Activated T-helper 17 cell treated with anti-CD3 and anti-CD28 coated beads, Interleukin-2, amount 50 U/mL, for 72 hours (primary cell): ENCODE data around the gene LRP2BP. TPM values are rescaled to one million over a fixed set of nuclear protein-coding genes. Genes with fewer than 3 reads are reported as not detected.

Experiments used
- total RNA-seq, 2 donors: library from RNA; stranded (reverse); gene quantifications; one replicate each; pipeline ENCODE4 v1.2.3, GENCODE V29; 2022

Gene LRP2BP
- total RNA-seq, 2 donors from 2014 or later = 1.2 to 5.7 TPM

Other genes with a start within 250 kb of the LRP2BP start
- 10 to 100 TPM; 33.7 to 37.0 TPM for gene CFAP97, start 191.9 kb downstream of the LRP2BP start, total RNA-seq
- gene SNX25, start 186.3 kb downstream of the LRP2BP start, total RNA-seq = 10 to 100 TPM; 28.2 to 31.2 TPM
- 100 to 1,000 TPM in 1 of 2 donors, 10 to 100 TPM in 1; 51.5 to 171 TPM for gene ANKRD37, start 917 bp upstream of the LRP2BP start, total RNA-seq
- gene UFSP2, start 30.0 kb upstream of the LRP2BP start, total RNA-seq = 10 to 100 TPM; 23.5 to 32.9 TPM
- 1 to 10 TPM in 1 of 2 donors, under 1 TPM in 1; 0.09 to 1.2 TPM for gene CCDC110, start 75.8 kb upstream of the LRP2BP start, total RNA-seq
- not detected for gene PDLIM3, start 139.6 kb upstream of the LRP2BP start, total RNA-seq